GM12872 (cell line): ENCODE results near the gene POU2F2.
A peak's percentile ranks its signal among the peaks of the same experiment; 100 is the strongest.

Source experiments
- TF ChIP-seq, protein P1 (sequence below): IDR thresholded peaks from 3 replicates; pipeline ENCODE4 v1.5.1; 2011; ENCODE audit warnings: low read depth, mild to moderate bottlenecking, low read length, moderate library complexity; ENCODE audit not compliant: insufficient read depth

POU2F2 gene

DNA sequence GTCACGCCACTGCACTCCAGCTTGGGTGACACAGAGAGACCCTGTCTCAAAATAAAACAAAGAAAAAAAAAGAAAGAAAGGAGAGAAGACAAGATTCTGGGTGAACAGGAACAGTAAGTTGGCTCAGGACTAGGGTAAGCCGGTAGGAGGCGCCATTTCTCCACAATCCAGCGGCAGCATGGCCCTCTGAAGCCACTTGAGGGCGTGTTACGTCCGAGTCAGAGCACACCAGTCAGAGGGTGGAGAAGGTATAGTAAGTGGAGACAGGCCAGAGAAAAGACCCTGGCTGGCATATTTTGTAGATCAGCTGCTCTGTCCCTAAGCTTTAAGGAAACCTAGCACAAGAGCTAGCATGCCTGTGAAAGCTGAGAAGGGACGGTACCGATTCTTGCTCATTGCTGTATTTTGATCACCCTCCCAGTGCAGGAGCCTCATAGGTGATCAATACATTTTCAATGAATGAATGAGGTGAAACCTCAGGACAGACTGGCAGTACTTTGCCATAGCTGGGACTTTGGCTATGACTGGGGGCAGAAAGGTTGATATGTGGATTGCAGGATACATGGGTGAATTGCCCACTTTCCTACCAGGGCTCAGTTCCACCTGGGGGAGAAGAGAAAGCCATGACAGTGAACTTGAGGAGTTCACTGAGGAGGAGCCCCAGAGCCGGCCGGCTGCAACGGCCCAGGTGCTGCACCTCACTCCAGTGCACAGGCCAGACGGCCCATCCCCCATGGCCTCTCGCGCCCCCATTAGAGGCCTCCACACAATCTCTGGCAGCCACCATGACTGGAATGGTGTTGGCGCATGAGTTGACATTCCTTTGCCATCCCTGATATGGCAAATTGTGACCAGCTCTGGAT, 23.5 kb downstream of the POU2F2 start:
- TF ChIP-seq, protein P1, sequence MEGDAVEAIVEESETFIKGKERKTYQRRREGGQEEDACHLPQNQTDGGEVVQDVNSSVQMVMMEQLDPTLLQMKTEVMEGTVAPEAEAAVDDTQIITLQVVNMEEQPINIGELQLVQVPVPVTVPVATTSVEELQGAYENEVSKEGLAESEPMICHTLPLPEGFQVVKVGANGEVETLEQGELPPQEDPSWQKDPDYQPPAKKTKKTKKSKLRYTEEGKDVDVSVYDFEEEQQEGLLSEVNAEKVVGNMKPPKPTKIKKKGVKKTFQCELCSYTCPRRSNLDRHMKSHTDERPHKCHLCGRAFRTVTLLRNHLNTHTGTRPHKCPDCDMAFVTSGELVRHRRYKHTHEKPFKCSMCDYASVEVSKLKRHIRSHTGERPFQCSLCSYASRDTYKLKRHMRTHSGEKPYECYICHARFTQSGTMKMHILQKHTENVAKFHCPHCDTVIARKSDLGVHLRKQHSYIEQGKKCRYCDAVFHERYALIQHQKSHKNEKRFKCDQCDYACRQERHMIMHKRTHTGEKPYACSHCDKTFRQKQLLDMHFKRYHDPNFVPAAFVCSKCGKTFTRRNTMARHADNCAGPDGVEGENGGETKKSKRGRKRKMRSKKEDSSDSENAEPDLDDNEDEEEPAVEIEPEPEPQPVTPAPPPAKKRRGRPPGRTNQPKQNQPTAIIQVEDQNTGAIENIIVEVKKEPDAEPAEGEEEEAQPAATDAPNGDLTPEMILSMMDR: peak; percentile 100

DNA sequence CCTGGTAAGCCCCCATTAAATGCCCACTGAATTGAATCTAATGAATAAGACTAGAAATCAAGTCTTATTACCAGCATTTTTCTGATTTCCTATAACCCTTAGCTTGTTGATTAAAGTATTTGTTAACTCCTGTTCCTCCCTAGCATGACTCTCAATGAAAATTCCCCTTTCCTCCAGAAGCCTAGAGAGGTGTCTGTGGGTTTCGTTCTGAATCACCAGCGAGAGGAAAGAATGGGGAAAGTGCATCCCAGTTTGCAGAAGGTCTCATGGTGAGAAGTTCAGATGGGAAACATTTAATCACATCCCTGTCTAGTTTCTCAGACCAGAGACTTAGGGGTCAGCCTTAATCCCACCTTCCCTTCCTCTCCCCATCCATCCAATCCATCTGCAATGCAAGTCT, 26.9 kb downstream of the POU2F2 start:
- TF ChIP-seq, protein P1: no peak

DNA sequence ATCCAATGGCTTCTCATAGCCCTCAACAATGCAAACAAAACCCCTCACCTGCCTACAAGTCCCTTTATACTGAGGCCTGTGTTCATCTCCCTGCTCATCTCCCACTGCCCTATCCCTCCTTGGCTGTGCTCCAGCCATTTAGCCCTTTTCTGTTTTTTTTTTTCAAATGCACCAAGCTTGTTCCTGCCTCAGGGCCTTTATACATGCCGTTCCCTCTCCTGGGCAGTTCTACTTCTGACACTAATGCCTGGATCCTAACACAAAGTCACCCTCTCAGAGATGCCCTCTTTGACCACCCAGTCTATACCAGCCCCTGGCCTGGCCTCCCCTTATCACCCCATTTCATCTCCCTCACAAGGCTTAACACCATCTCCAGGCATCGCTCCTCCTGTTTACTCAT, 29.4 kb downstream of the POU2F2 start:
- TF ChIP-seq, protein P1: no peak

DNA sequence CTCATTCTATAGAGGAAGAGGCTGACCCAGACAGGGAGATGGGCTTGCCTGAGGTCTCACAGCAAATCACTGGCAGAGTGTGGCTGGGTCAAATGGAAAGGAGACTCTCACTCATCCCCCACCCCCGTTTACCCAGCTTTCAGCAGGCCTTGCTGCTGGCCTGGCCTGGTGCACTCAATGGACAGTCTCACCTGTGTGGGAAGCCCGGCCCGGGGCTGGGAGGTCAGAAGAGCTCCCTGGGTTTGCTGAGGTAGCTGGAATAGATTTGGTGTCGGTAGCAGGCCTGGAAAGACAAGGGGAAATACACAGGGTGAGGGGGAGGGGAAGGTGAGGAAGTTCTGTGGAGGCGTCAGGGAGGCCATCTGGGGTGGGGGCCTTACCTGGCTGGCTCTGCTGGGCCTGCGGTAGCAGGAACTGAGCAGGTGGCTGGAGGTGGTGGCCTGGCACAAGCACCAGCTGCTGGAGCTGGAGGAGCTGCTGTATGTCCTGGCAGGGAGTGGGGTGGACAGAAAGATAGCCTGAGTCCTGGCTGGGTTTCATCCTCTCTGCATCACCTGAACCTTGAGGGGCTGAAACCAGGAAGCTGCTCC, 32.8 kb downstream of the POU2F2 start:
- TF ChIP-seq, protein P1: no peak

DNA sequence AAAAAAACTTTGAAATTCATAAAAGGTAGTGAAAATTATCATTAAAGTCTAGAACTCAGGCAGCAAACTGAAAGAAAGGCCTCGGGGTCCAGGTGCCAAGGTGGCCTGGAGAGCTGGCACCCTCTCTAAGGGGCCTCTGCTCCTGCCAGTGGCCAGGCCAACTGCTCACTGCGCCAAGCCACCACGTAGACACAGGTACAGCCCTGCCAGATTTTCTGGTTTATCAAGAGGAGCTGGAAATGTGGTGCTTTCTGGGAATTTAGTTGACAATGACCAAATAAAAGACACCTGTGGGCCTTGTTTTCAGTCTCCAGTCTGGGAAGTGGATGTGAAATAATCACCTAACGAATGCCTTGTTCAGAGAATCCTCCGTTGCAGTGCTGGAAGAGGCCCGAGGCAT, 33.5 kb downstream of the POU2F2 start:
- TF ChIP-seq, protein P1: no peak

DNA sequence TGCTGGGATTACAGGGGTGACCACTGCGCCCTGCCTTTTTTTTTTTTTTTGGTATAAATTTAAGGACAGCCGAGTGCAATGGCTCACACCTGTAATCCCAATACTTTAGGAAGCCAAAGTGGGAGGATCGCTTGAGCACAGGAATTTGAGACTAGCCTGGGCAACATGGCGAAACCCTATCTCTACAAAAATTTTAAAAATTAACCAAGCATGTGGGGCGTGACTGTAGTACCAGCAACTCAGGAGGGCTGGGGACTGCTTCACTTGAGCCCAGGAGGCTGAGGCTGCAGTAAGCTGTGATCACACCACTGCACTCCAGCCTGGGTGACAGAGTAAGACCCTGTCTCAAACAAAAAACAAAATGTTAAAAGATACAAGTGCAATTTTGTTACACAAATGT, 34.8 kb downstream of the POU2F2 start:
- TF ChIP-seq, protein P1: no peak

DNA sequence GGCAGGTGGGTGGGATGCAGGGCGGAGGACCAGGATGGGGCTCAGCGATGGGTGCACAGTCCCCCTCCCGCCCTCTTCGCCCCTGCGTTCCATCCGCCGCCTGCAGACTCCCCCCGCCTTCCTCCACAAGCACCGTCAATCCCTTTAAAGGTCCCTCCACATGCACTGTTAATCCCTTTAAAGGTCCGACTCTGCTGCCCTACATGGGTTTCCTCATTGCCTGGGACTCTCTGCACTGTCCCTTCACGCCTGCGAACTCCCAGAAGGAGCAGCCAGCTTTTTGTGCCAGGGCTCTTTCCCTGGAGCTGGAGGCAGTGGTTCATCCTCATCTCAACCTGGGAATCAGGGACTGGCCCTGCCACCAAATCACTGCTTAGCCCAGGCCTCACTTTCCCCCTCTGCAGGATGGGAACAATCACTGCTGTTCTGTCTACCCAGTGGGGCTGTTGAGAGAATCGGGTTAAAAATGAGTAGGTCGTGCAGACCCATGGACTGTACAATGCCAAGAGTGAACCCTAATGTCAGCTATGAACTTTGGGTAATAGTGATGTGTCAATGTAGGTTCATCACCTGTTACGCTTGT, 35.9 kb downstream of the POU2F2 start:
- TF ChIP-seq, protein P1: no peak
